Activated T-cell treated with anti-CD3 and anti-CD28 coated beads, Interleukin-2, amount 50 U/mL, for 1 hour (primary cell): Measurements from ENCODE around the gene NOL12.
A peak's percentile ranks its signal among the peaks of the same experiment; 100 is the strongest.
"Not testable (repeated sequence)": the region's sequence is repeated elsewhere in the genome, so short reads cannot be mapped to it uniquely, and the experiment has no call there.

Experiments
- DNase-seq: peaks from one replicate; pipeline ENCODE4 v3.0.0-alpha.2; 2020

NOL12 gene

GRCh38 chr22:37681001-37681424, 5.1 kb upstream of the NOL12 start:
- DNase-seq = no peak

GRCh38 chr22:37681556-37682049, 4.5 kb upstream of the NOL12 start:
- peak; percentile 75 for DNase-seq

GRCh38 chr22:37684803-37685615, 1.1 kb upstream of the NOL12 start:
- no peak for DNase-seq

- DNase-seq = no peak
Measured at GRCh38 chr22:37690407-37690806, 4.3 kb downstream of the NOL12 start.

- no peak for DNase-seq
Measured at GRCh38 chr22:37690901-37691504, 4.9 kb downstream of the NOL12 start.

GRCh38 chr22:37692627-37693285, 6.6 kb downstream of the NOL12 start:
- no peak for DNase-seq

- not testable (repeated sequence) for DNase-seq
Measured at GRCh38 chr22:37694131-37694530, 8.0 kb downstream of the NOL12 start.

GRCh38 chr22:37696260-37696656, 10.1 kb downstream of the NOL12 start:
- not testable (repeated sequence) for DNase-seq

- DNase-seq = peak; percentile 83
Measured at GRCh38 chr22:37696657-37697537, 10.8 kb downstream of the NOL12 start, which contains the start of gene TRIOBP. Gene TRIOBP (plus strand): TSS chr22:37697048. CDS start chr22:37701366, 4,318 bp downstream.

- no peak for DNase-seq
Measured at GRCh38 chr22:37697538-37697835, 11.3 kb downstream of the NOL12 start.

- no peak for DNase-seq
Measured at GRCh38 chr22:37701141-37701786, 15.1 kb downstream of the NOL12 start.

GRCh38 chr22:37703906-37704305, 17.8 kb downstream of the NOL12 start:
- no peak for DNase-seq

GRCh38 chr22:37704645-37705044, 18.5 kb downstream of the NOL12 start:
- DNase-seq = no peak

- DNase-seq = no peak
Measured at GRCh38 chr22:37705205-37705604, 19.1 kb downstream of the NOL12 start.

- DNase-seq = no peak
Measured at GRCh38 chr22:37708580-37709444, 22.7 kb downstream of the NOL12 start.

GRCh38 chr22:37709445-37709765, 23.3 kb downstream of the NOL12 start:
- no peak for DNase-seq

GRCh38 chr22:37710675-37711074, 24.5 kb downstream of the NOL12 start:
- DNase-seq = no peak

- no peak for DNase-seq
Measured at GRCh38 chr22:37711490-37711889, 25.3 kb downstream of the NOL12 start.

- no peak for DNase-seq
Measured at GRCh38 chr22:37713761-37714160, 27.6 kb downstream of the NOL12 start.

- DNase-seq = no peak
Measured at GRCh38 chr22:37714634-37715033, 28.5 kb downstream of the NOL12 start.

- DNase-seq = no peak
Measured at GRCh38 chr22:37715760-37716159, 29.6 kb downstream of the NOL12 start.
